Measurements from ENCODE around the gene ASAP3. TPM values are rescaled to one million over a fixed set of nuclear protein-coding genes. Genes with fewer than 3 reads are reported as not detected.
A peak's percentile ranks its signal among the peaks of the same experiment; 100 is the strongest.

Gene ASAP3
- total RNA-seq, 1 donor: 107 TPM

DNA sequence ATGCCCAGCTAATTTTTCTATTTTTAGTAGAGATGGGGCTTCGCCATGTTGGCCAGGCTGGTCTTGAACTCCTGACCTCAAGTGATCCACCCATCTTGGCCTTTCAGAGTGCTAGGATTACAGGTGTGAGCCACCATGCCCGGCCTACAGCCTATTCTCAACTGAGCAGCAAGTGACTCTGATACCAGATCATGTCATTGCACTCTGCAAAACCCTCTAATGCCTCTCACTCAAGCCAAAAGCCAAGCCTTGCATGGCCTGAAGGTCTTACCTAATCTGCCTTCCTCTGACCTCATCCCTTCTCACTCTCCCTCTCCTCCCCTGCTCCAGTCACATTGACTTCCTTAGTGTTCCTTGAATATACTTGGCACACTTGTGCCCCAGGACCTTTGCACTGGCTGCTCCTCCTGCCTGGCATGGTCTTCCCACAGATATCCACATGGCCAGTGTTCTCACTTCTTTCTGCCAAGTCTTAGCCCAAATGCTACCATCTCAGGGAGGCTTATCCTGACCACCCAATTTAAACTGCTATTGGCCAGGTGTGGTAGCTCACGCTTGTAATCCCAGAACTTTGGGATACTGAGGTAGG lies 8.2 kb upstream of the ASAP3 start:
- Histone ChIP-seq H3K4me2 (ENCODE audit: insufficient read depth, low read length) (no peak overlapping the region), H3K4me1 (ENCODE audit: insufficient read depth, low read length) (no peaks in the 10 kb centered on the region), H3K36me3 (ENCODE audit: insufficient read depth, low read length) (no peaks in the 10 kb centered on the region), H3K27me3 (ENCODE audit: insufficient read depth, low read length) (peaks cover 11% of the 10 kb centered on the region), H4K20me1 (ENCODE audit: insufficient read depth, low read length) (no peaks in the 10 kb centered on the region), H3K4me3 (ENCODE audit: insufficient read depth, low read length) (no peak overlapping the region), H3K79me2 (ENCODE audit: insufficient read depth, low read length) (no peaks in the 10 kb centered on the region), H3K9me3 (ENCODE audit: low read depth, low read length) (no peaks in the 10 kb centered on the region), H3K27ac (ENCODE audit: low read depth, low read length) (no peak overlapping the region), H2AFZ (ENCODE audit: low read length) (no peak overlapping the region)
- no peak for DNase-seq (ENCODE audit: insufficient read length, low spot score, missing footprints)
- TF ChIP-seq, protein P1, sequence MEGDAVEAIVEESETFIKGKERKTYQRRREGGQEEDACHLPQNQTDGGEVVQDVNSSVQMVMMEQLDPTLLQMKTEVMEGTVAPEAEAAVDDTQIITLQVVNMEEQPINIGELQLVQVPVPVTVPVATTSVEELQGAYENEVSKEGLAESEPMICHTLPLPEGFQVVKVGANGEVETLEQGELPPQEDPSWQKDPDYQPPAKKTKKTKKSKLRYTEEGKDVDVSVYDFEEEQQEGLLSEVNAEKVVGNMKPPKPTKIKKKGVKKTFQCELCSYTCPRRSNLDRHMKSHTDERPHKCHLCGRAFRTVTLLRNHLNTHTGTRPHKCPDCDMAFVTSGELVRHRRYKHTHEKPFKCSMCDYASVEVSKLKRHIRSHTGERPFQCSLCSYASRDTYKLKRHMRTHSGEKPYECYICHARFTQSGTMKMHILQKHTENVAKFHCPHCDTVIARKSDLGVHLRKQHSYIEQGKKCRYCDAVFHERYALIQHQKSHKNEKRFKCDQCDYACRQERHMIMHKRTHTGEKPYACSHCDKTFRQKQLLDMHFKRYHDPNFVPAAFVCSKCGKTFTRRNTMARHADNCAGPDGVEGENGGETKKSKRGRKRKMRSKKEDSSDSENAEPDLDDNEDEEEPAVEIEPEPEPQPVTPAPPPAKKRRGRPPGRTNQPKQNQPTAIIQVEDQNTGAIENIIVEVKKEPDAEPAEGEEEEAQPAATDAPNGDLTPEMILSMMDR (IDR thresholded peaks at IDR 0.05; ENCODE audit: extremely low read depth, low read depth, low read length): no peak

DNA sequence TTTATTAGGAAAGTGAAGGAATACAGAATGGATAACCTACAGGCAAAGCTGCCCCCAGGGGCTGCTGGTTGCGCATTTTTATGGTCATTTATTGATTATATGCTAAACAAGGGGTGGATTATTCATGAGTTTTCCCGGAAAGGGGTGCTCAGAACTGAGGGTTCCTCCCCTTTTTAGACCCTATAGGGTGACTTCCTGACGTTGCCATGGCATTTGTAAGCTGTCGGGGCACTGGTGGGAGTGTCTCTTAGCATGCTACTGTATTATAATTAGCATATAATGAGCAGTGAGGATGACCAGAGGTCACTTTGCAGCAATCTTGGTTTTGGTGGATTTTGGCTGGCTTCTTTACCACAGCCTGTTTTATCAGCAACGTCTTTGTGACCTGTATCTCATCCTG lies 5.9 kb upstream of the ASAP3 start:
- Histone ChIP-seq H3K79me2 (ENCODE audit: insufficient read depth, low read length) (no peaks in the 10 kb centered on the region), H3K4me3 (ENCODE audit: insufficient read depth, low read length) (no peak overlapping the region), H2AFZ (ENCODE audit: low read length) (no peak overlapping the region), H3K4me1 (ENCODE audit: insufficient read depth, low read length) (peaks cover 3% of the 10 kb centered on the region), H3K4me2 (ENCODE audit: insufficient read depth, low read length) (no peak overlapping the region), H3K36me3 (ENCODE audit: insufficient read depth, low read length) (no peaks in the 10 kb centered on the region), H3K9me3 (ENCODE audit: low read depth, low read length) (no peaks in the 10 kb centered on the region), H3K27ac (ENCODE audit: low read depth, low read length) (no peak overlapping the region), H3K27me3 (ENCODE audit: insufficient read depth, low read length) (peaks cover 14% of the 10 kb centered on the region), H4K20me1 (ENCODE audit: insufficient read depth, low read length) (no peaks in the 10 kb centered on the region)
- no peak for DNase-seq (ENCODE audit: insufficient read length, low spot score, missing footprints)
- TF ChIP-seq, protein P1 (IDR thresholded peaks at IDR 0.05; ENCODE audit: extremely low read depth, low read depth, low read length): no peak

DNA sequence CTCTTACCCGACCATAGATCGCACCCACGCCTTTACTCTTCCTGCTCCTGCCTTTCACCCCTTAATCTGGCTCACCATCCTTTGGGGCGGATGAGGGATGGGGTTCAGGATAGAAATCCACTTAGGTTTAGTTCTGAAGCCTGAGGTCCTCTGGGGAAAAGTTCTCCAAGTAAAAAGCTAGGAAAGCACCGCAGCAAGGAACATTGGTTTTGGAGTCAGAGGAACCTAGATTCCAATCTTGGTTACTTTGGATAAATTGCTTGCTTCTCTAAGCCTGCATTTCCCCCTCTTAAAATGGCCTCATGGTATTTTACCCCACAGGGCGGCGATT lies 988 bp upstream of the ASAP3 start:
- no peak overlapping the region for H3K27ac ChIP-seq (ENCODE audit: low read depth, low read length)
- peak; percentile 45 for DNase-seq (ENCODE audit: insufficient read length, low spot score, missing footprints)
- H3K4me1 ChIP-seq (ENCODE audit: insufficient read depth, low read length): peaks cover 10% of the 10 kb centered on the region
- H2AFZ ChIP-seq (ENCODE audit: low read length): peak overlapping the region; percentile 70
- H3K36me3 ChIP-seq (ENCODE audit: insufficient read depth, low read length): no peaks in the 10 kb centered on the region
- peak overlapping the region; percentile 80 for H3K4me3 ChIP-seq (ENCODE audit: insufficient read depth, low read length)
- H3K27me3 ChIP-seq (ENCODE audit: insufficient read depth, low read length): peaks cover 8% of the 10 kb centered on the region
- peak overlapping the region; percentile 77 for H3K4me2 ChIP-seq (ENCODE audit: insufficient read depth, low read length)
- TF ChIP-seq, protein P1 (IDR thresholded peaks at IDR 0.05; ENCODE audit: extremely low read depth, low read depth, low read length): no peak
- H3K79me2 ChIP-seq (ENCODE audit: insufficient read depth, low read length): peaks cover 31% of the 10 kb centered on the region
- H3K9me3 ChIP-seq (ENCODE audit: low read depth, low read length): no peaks in the 10 kb centered on the region
- peaks cover 12% of the 10 kb centered on the region for H4K20me1 ChIP-seq (ENCODE audit: insufficient read depth, low read length)

DNA sequence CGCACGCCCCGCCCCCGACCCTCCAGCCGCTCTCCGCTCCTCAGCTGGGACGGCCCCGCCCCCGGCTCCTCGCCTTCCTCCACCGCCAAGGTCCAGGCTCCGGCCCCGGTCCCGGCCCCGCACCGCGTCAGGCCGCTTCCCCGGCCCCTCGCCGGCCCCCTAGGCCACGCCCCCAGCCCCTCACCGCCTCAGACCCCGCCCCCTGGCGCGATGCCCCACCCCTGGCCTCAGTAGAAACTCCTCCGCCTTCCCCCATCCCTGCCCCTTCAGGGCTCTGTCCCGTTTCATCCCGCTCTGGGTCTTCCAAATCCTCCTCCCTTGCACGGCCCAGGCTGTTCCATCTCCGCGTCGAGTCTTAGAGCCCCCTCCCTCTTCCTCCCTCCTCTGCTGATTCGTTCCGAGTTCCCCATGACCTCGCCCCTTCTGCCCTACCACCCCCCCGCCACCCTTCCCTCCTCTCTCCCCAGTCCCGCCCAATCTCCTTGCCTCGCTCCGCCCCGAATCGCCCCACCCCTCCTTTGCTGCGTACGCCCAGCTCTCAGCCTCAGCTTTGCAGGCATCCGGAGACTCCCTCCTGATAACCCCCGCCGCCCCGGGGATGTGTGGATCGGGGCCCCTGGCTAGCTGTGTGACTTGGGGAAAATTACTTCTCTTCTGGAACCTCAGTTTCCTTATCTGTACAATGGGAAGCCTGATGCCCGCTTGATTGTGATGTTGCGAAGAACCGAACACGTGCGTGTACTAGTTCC lies 448 bp upstream of the ASAP3 start:
- Histone ChIP-seq H4K20me1 (ENCODE audit: insufficient read depth, low read length) (peaks cover 12% of the 10 kb centered on the region), H2AFZ (ENCODE audit: low read length) (peak overlapping the region; percentile 87), H3K79me2 (ENCODE audit: insufficient read depth, low read length) (peaks cover 31% of the 10 kb centered on the region), H3K36me3 (ENCODE audit: insufficient read depth, low read length) (no peaks in the 10 kb centered on the region), H3K9me3 (ENCODE audit: low read depth, low read length) (no peaks in the 10 kb centered on the region), H3K27me3 (ENCODE audit: insufficient read depth, low read length) (peaks cover 4% of the 10 kb centered on the region), H3K4me1 (ENCODE audit: insufficient read depth, low read length) (peaks cover 13% of the 10 kb centered on the region), H3K4me3 (ENCODE audit: insufficient read depth, low read length) (peak overlapping the region; percentile 80), H3K27ac (ENCODE audit: low read depth, low read length) (no peak overlapping the region), H3K4me2 (ENCODE audit: insufficient read depth, low read length) (peak overlapping the region; percentile 77)
- TF ChIP-seq, protein P1 (IDR thresholded peaks at IDR 0.05; ENCODE audit: extremely low read depth, low read depth, low read length): no peak
- peak; percentile 99 for DNase-seq (ENCODE audit: insufficient read length, low spot score, missing footprints)
